GM23338 (cell line): Measurements from ENCODE around the gene TRIP10.

Source experiments
- CTCF ChIP-seq, 2 experiments: fragments of 200-600 bp in 1 of 2; sonication (generic) in 1 of 2; conservative IDR thresholded peaks; 2 replicates each; pipeline versions ENCODE4 v1.5.1 to v1.6.1; 2016 to 2017; ENCODE audit warnings: antibody characterized with exemption in 2 of 2, low read depth in 2 of 2, mild to moderate bottlenecking in 2 of 2, moderate library complexity in 1 of 2
- EZH2 ChIP-seq: fragments of 200-600 bp; sonication (generic); IDR thresholded peaks from one replicate; pipeline ENCODE4 v1.8.0; 2017; ENCODE audit warnings: antibody characterized with exemption, mild to moderate bottlenecking, low read depth; ENCODE audit not compliant: unreplicated experiment
- EZH2phosphoT487 ChIP-seq: fragments of 200-600 bp; sonication (generic); IDR thresholded peaks from one replicate; pipeline ENCODE4 v1.8.1; 2018; ENCODE audit warnings: antibody characterized with exemption; ENCODE audit not compliant: unreplicated experiment
- JUNB ChIP-seq: IDR thresholded peaks from one replicate; pipeline ENCODE4 v1.6.1; 2016; ENCODE audit warnings: antibody characterized with exemption; ENCODE audit not compliant: unreplicated experiment
- POLR2AphosphoS5 ChIP-seq: IDR thresholded peaks from 2 replicates; pipeline ENCODE4 v1.6.1; 2016; ENCODE audit warnings: antibody characterized with exemption, low read depth
- REST ChIP-seq: IDR thresholded peaks from one replicate; pipeline ENCODE4 v1.6.1; 2018; ENCODE audit warnings: antibody characterized with exemption; ENCODE audit not compliant: unreplicated experiment
- ZNF331 ChIP-seq: fragments of 250-450 bp; sonication (Bioruptor Pico); IDR thresholded peaks from 2 replicates; pipeline ENCODE4 v1.5.0; 2020; ENCODE audit warnings: low read depth, mild to moderate bottlenecking, moderate library complexity

- TF ChIP-seq POLR2AphosphoS5 (no peak), EZH2phosphoT487 (no peak), EZH2 (no peak), CTCF (conservative IDR thresholded peaks at IDR 0.05; ENCODE audit: low read depth in 2 of 2) (no peak), REST (no peak), JUNB (no peak), ZNF331 (CRISPR knock-in tag) (no peak)
Observed at GRCh38 chr19:6743066-6743465, 3.6 kb downstream of the TRIP10 start.
